PFSK-1 (cell line): Measurements from ENCODE around the gene PKD1L1.

Source experiments
- FOXP2 ChIP-seq: optimal IDR thresholded peaks from 2 replicates; pipeline ENCODE3; 2011; ENCODE audit warnings: borderline replicate concordance, control low read depth, inconsistent platforms; ENCODE audit not compliant: insufficient read depth; ENCODE audit errors: extremely low read length, extremely low read depth
- POLR2AphosphoS5 ChIP-seq: IDR thresholded peaks from 2 replicates; pipeline ENCODE4 v1.6.1; 2012; ENCODE audit warnings: low read depth, mild to moderate bottlenecking, control low read depth, low read length, moderate library complexity
- SIN3A ChIP-seq: IDR thresholded peaks from 2 replicates; pipeline ENCODE4 v1.6.1; 2012; ENCODE audit warnings: mild to moderate bottlenecking, low read length, moderate library complexity, borderline replicate concordance; ENCODE audit not compliant: insufficient read depth
- TAF1 ChIP-seq: IDR thresholded peaks from 2 replicates; pipeline ENCODE4 v1.6.1; 2012; ENCODE audit warnings: low read length, control low read depth, borderline replicate concordance; ENCODE audit not compliant: insufficient read depth
- TF ChIP-seq, protein P1 (sequence below), 2 experiments: IDR thresholded peaks; 2 replicates each; pipeline versions ENCODE4 v1.6.1 to v1.8.0; 2011 to 2012; ENCODE audit warnings: low read depth in 2 of 2, low read length in 2 of 2, control low read depth in 1 of 2, inconsistent platforms in 1 of 2, mild to moderate bottlenecking in 1 of 2, moderate library complexity in 1 of 2; ENCODE audit not compliant: insufficient read depth in 1 of 2

PKD1L1 gene

DNA sequence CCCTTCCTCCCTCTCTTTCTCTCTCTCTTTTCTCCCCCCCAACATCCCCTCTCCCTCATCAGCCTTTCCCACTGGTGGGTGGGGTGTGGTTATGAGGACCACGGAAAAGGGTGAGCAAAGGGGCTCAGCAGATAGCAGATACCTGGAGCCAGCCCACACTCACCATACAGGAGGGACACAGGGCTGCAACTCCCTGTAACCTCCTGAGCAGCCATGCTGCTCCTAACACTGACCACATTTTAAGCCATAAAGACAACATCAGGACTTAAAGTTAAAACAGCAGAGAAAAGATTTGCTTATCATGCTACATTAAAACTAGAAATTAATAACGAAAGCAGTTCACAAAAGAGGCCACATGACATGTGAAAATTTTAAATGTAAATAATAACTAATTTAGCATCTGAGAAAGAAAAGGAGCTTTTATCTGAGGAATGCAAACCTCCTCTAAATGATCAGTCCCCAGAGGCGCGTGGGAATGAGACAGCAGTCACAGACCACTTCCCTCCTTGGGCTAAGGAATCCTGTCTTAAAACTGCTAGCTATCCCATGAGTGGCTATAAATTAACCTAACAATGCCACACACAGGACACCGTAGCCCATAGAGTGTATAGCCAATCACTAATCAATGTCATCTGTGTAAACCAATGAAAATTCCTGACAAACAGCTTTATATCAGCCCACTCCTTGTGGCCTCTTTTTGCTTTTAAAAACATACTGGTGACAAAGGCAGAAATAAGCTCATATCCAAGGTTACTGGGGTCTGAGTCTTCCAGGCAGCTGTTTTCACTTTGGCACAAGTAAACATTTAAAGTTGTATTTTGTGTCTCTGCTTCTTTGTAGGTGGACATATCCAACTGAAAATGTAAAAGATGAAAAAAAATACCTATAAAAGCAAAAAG is 33.3 kb downstream of the PKD1L1 start:
- TF ChIP-seq POLR2AphosphoS5 (no peak), TAF1 (no peak), SIN3A (no peak), FOXP2 (no peak)
- TF ChIP-seq, protein P1, sequence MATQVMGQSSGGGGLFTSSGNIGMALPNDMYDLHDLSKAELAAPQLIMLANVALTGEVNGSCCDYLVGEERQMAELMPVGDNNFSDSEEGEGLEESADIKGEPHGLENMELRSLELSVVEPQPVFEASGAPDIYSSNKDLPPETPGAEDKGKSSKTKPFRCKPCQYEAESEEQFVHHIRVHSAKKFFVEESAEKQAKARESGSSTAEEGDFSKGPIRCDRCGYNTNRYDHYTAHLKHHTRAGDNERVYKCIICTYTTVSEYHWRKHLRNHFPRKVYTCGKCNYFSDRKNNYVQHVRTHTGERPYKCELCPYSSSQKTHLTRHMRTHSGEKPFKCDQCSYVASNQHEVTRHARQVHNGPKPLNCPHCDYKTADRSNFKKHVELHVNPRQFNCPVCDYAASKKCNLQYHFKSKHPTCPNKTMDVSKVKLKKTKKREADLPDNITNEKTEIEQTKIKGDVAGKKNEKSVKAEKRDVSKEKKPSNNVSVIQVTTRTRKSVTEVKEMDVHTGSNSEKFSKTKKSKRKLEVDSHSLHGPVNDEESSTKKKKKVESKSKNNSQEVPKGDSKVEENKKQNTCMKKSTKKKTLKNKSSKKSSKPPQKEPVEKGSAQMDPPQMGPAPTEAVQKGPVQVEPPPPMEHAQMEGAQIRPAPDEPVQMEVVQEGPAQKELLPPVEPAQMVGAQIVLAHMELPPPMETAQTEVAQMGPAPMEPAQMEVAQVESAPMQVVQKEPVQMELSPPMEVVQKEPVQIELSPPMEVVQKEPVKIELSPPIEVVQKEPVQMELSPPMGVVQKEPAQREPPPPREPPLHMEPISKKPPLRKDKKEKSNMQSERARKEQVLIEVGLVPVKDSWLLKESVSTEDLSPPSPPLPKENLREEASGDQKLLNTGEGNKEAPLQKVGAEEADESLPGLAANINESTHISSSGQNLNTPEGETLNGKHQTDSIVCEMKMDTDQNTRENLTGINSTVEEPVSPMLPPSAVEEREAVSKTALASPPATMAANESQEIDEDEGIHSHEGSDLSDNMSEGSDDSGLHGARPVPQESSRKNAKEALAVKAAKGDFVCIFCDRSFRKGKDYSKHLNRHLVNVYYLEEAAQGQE (IDR thresholded peaks at IDR 0.05; ENCODE audit: insufficient read depth in 1 of 2, low read depth in 2 of 2, low read length in 2 of 2), result no peak

DNA sequence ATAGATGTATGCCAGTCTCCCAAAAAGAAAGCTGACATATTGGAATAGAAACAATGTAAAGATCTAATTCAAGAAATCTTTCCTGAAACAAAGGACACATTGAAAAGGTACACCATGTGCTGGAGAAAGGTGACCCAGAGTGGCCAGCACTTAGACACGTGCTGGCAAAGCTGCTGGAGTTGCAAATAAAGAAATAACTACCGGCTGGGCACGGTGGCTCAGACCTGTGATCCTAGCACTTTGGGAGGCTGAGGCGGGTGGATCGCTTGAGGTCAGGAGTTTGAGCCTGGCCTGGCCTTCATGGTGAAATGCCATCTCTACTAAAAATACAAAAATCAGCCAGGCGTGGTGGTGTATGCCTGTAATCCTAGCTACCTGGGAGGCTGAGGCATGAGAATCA is 35.9 kb downstream of the PKD1L1 start:
- TF ChIP-seq, protein P1 (IDR thresholded peaks at IDR 0.05; ENCODE audit: insufficient read depth in 1 of 2, low read depth in 2 of 2, low read length in 2 of 2), result no peak
- no peak for TF ChIP-seq TAF1
- TF ChIP-seq POLR2AphosphoS5, result no peak
- TF ChIP-seq SIN3A, result no peak
- no peak for TF ChIP-seq FOXP2

DNA sequence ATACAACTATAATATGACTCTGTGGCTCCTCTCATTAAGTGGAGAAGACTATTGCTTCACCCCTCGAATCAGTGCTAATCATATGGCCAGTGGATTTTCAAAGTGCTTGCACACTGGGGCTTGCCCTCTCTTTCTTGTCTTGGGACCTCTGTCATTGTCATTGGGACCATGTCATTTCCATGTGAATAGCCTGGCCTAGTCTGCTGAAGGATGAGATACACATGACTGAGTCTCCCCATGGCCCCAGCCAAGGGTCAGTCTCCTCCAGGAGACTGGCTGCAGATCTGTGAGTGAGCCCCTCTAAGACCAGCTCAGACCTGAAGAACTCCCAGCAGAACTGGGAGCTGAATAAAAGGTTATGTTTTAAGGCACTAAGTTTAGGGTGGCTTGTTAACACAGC is 39.5 kb downstream of the PKD1L1 start:
- TF ChIP-seq SIN3A (no peak), TAF1 (no peak), POLR2AphosphoS5 (no peak), FOXP2 (no peak)
- TF ChIP-seq, protein P1 (IDR thresholded peaks at IDR 0.05; ENCODE audit: insufficient read depth in 1 of 2, low read depth in 2 of 2, low read length in 2 of 2), result no peak

DNA sequence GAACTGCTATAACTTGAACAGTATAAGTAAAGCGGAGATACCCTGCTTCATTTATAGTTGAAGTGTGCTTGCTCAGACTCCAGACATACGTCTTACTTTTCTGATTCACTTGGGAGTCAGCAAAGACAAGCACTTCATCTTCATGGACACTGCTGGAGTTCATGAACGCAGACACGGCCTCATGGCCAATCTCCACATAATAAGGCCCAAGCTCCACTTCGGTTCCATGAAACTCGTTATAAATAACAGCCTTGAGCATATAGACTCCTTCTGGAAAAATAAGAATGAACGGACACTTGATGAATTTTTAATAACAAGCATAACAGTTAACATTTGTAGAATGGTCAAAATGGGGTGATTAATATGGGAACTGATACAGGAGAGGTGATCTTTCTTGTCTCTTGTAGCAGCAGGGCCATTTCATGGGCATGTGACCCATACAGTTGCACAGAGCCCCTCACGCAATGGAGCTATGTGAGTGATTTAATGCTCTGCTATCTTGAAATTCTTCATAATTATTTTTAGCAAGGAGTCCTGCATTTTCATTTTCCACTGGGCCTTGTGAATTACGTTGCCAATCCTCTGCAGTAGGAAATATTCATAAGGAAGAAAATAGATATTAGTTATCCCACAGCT is 40.2 kb downstream of the PKD1L1 start:
- TF ChIP-seq, protein P1 (IDR thresholded peaks at IDR 0.05; ENCODE audit: insufficient read depth in 1 of 2, low read depth in 2 of 2, low read length in 2 of 2), result no peak
- TF ChIP-seq POLR2AphosphoS5 (no peak), SIN3A (no peak), FOXP2 (no peak), TAF1 (no peak)

DNA sequence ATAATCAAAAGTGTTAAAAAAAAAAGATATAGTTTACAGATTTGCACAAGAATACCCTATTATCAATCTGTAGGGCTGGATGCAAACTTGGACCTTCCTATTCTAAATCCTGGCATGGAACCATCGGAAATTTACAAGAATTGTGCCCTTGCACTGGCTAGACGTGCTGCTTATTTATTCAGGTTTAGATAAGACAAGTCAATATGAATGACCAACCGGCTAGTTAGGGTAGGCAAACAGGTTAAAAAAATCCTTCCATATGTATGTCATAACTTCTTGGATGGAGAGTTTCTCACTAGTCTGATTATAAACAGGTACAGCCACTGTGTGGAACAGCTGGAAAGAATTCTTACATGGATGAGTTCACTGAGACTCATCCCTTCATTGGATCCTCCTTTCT is 41.4 kb downstream of the PKD1L1 start:
- TF ChIP-seq SIN3A (no peak), POLR2AphosphoS5 (no peak), TAF1 (no peak), FOXP2 (no peak)
- TF ChIP-seq, protein P1 (IDR thresholded peaks at IDR 0.05; ENCODE audit: insufficient read depth in 1 of 2, low read depth in 2 of 2, low read length in 2 of 2), result no peak
